ENCODE results near the gene BMPR2.

The BMPR2 gene

DNA sequence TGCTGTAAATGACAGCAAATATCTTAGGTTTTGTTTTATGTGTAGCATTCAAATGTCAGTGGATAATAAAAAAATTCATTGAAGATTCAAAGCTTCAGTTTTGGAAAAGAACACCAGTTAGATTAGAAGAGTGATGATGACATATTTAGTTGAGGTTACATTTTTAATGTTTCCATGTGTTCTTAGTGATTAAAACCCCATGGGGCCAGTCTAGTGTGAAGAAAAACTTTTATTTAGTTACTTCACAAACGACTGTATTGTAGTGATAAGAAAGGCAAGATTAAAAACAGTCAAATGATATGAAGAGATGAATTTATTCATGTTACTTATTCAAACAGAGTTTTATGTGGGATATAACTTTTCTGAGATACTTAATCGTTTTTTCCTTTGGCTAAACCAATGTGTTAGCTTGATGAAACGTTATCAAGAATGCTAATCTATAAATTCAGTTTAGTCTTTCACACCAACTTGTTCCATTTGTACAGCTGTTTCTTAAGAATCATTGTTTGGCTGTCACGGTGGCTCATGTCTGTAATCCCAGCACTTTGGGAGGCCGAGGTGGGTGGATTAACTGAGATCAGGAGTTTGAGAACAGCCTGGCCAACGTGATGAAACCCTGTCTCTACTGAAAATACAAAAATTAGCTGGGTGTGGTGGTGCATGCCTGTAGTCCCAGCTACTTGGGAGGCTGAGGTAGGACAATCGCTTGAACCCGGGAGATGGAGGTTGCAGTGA, 11.6 kb downstream of the BMPR2 start:
- DNase-seq (ENCODE audit: extremely low read depth, low read depth): no peak
- TF ChIP-seq CTCF (IDR thresholded peaks at IDR 0.05; ENCODE audit: low read depth, low read length): no peak

- no peak for DNase-seq (ENCODE audit: extremely low read depth, low read depth)
- TF ChIP-seq CTCF (IDR thresholded peaks at IDR 0.05; ENCODE audit: low read depth, low read length): no peak
Measured at GRCh38 chr2:202400941-202401340, 24.8 kb downstream of the BMPR2 start.

DNA sequence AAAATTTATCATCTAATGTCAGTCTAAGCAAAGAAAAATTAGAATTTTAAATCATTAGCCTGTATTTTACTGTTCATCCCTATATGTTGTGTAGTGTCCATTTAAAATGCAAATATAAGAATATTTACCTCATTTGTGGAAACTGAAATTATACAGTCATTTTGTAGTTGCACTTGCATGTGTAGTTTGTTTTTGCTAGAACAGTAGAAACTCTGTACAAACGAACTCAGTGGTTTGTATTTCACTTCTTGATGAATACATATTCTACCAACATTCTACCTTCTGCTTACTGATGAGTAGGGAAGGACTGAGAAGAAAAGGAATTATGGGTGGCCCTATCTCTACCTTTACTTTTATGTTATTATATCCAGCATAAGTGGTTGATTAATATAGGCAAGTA, 29.7 kb downstream of the BMPR2 start:
- no peak for TF ChIP-seq CTCF (IDR thresholded peaks at IDR 0.05; ENCODE audit: low read depth, low read length)
- no peak for DNase-seq (ENCODE audit: extremely low read depth, low read depth)

GRCh38 chr2:202406445-202406978, 30.4 kb downstream of the BMPR2 start:
- no peak for TF ChIP-seq CTCF (IDR thresholded peaks at IDR 0.05; ENCODE audit: low read depth, low read length)

DNA sequence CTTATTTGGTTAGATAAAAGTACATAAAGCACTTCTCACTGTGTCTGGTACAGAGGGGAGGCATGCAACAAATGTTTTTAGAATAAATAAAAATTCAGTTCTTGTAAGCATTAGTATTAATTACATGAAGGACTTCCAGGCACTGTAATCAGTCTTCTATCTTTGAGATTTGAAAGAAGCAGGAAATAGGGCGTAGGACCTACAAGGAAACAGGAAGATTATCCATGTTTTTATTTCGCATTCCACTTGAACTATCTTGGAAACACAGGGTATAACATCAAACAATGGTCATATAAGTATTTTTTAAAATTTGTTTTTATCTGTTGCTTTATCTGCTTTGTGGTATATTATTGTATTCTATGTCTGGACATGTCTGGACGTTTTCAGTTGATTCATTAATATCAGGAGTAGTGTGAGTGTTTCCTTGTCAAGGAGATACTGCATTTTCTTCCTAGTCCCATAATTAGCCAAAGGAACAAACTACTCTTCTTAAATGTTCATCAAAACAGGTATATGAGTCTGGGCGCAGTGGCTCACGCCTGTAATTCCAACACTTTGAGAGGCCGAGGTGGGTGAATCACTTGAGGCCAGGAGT, 32.5 kb downstream of the BMPR2 start:
- no peak for TF ChIP-seq CTCF (IDR thresholded peaks at IDR 0.05; ENCODE audit: low read depth, low read length)
- DNase-seq (ENCODE audit: extremely low read depth, low read depth): no peak

More at GRCh38 chr2:202406445-202406978, 30.4 kb downstream of the BMPR2 start:
- DNase-seq (ENCODE audit: extremely low read depth, low read depth): no peak

DNA sequence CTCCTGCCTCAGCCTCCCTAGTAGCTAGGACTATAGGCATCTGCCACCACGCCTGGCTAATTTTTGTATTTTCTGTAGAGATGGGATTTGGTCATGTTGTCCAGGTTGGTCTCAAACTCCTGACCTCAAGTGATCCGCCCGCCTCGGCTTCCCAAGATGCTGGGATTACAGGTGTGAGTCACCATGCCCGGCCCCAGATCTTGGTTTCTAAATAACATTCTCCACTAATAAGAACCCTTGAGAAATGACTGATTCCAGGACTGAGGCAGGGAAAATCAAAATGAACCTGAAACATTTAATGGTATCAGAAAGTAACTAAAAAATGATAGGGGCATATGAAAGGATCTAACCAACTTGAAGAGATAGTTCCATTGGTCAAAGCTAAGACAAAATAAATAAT, 34.0 kb downstream of the BMPR2 start:
- TF ChIP-seq CTCF (IDR thresholded peaks at IDR 0.05; ENCODE audit: low read depth, low read length): no peak
- no peak for DNase-seq (ENCODE audit: extremely low read depth, low read depth)

DNA sequence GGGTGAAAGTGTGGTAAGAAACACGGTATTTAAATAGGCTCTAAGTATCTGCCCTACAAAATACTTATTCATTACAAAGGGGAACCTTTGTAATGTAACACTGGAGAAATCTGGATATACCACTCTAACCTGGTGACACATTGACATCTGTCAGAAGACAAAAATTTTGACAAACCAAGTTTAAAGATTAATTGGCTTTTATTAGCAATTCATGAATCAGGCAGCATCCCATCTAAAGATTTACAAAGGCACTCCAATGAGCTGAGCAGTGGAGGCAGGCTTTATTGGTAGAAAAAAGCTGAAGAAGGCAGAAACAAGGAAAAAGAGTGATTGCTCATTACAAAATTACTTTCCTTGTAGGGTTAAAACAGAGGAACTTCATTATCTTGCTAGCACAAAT, 35.0 kb downstream of the BMPR2 start:
- TF ChIP-seq CTCF (IDR thresholded peaks at IDR 0.05; ENCODE audit: low read depth, low read length): no peak
- no peak for DNase-seq (ENCODE audit: extremely low read depth, low read depth)

Data from AG09319 (cell line).